H1 (cell line): ENCODE measurements around the gene GGA1. TPM values are rescaled to one million over a fixed set of nuclear protein-coding genes. Genes with fewer than 3 reads are reported as not detected.

Experiments used
- CTCF ChIA-PET: fragments of 300-600 bp; sonication (Branson Sonifier 250); formaldehyde crosslinking; loops from one replicate; lab custom pipeline; 2021; ENCODE audit not compliant: partially characterized antibody; lab: Charles Lee
- POLR2A ChIA-PET: fragments of 300-600 bp; sonication (Branson Sonifier 250); formaldehyde crosslinking; loops from one replicate; lab custom pipeline; 2021; ENCODE audit warnings: inconsistent platforms; ENCODE audit not compliant: partially characterized antibody; lab: Charles Lee
- DNase-seq, 2 experiments: peaks; one replicate each; pipeline versions ENCODE4 v3.0.0 to v3.0.0-alpha.2; 2010 to 2022; ENCODE audit warnings: low spot score in 2 of 2, low read depth in 1 of 2, mixed read lengths in 1 of 2
- FAIRE-seq: peaks from 2 replicates; lab custom pipeline; 2011; peaks lifted over from hg19 to GRCh38; lab: Jason Lieb, UNC
- H2AFZ ChIP-seq: 2 replicates; pipeline ENCODE4 v1.8.1; 2012; ENCODE audit warnings: low read length, inconsistent platforms
- H2AK5ac ChIP-seq: 2 replicates; pipeline ENCODE4 v1.6.1; 2013; ENCODE audit warnings: low read depth, low read length
- H2BK120ac ChIP-seq: replicated peaks from 2 replicates; pipeline ENCODE3; 2013; ENCODE audit warnings: low read depth, low read length, inconsistent platforms
- H2BK12ac ChIP-seq: 2 replicates; pipeline ENCODE4 v1.6.1; 2013; ENCODE audit warnings: low read depth, low read length
- H2BK15ac ChIP-seq: 2 replicates; pipeline ENCODE4 v1.6.1; 2013; ENCODE audit warnings: low read length
- H2BK20ac ChIP-seq: 2 replicates; pipeline ENCODE4 v1.6.1; 2013; ENCODE audit warnings: low read length
- H2BK5ac ChIP-seq: 2 replicates; pipeline ENCODE4 v1.6.1; 2013; ENCODE audit warnings: low read depth, low read length
- H3K14ac ChIP-seq: 2 replicates; pipeline ENCODE4 v1.6.1; 2013; ENCODE audit warnings: inconsistent platforms; ENCODE audit not compliant: insufficient read length
- H3K18ac ChIP-seq: 2 replicates; pipeline ENCODE4 v1.6.1; 2013; ENCODE audit warnings: low read length; ENCODE audit errors: extremely low read depth
- H3K23ac ChIP-seq: 2 replicates; pipeline ENCODE4 v1.6.1; 2013; ENCODE audit warnings: inconsistent platforms; ENCODE audit not compliant: insufficient read length
- H3K23me2 ChIP-seq: 2 replicates; pipeline ENCODE4 v1.6.1; 2013; ENCODE audit warnings: low read depth, low read length
- H3K27ac ChIP-seq: 2 replicates; pipeline ENCODE4 v1.6.1; 2011; ENCODE audit warnings: low read depth, low read length, inconsistent platforms
- H3K27me3 ChIP-seq, 4 experiments: replicated peaks in 1 of 4; 1 replicate in 1 of 4; 2 replicates in 3 of 4; pipeline versions ENCODE4 v1.6.1 to v1.8.1; 2011 to 2013; ENCODE audit warnings: low read length in 3 of 4, mild to moderate bottlenecking in 3 of 4, inconsistent platforms in 2 of 4, mixed read lengths in 2 of 4, moderate library complexity in 1 of 4; ENCODE audit not compliant: control insufficient read depth in 3 of 4, insufficient read depth in 3 of 4; ENCODE audit errors: extremely low read depth in 1 of 4
- H3K36me3 ChIP-seq, 4 experiments: 2 replicates each; pipeline versions ENCODE4 v1.6.1 to v1.8.1; 2011 to 2013; ENCODE audit warnings: mild to moderate bottlenecking in 4 of 4, low read length in 3 of 4, moderate library complexity in 2 of 4, control low read depth in 1 of 4, inconsistent platforms in 1 of 4; ENCODE audit not compliant: insufficient read depth in 4 of 4, control insufficient read depth in 2 of 4
- H3K4ac ChIP-seq: replicated peaks from 2 replicates; pipeline ENCODE3; 2013; ENCODE audit warnings: low read length, low read depth, mixed read lengths, inconsistent platforms; ENCODE audit not compliant: insufficient read length
- H3K4me1 ChIP-seq, 4 experiments: replicated peaks in 1 of 4; 1 replicate in 1 of 4; 2 replicates in 3 of 4; pipeline versions ENCODE4 v1.6.1 to v1.8.1; 2011 to 2013; ENCODE audit warnings: low read length in 3 of 4, inconsistent platforms in 2 of 4, mixed read lengths in 1 of 4; ENCODE audit not compliant: insufficient read depth in 4 of 4, control insufficient read depth in 3 of 4
- H3K4me2 ChIP-seq, 2 experiments: 2 replicates each; pipeline versions ENCODE4 v1.6.1 to v1.8.1; 2011 to 2013; ENCODE audit warnings: low read depth in 2 of 2, low read length in 2 of 2, control low read depth in 1 of 2, inconsistent platforms in 1 of 2, mild to moderate bottlenecking in 1 of 2; ENCODE audit not compliant: insufficient read depth in 1 of 2
- H3K4me3 ChIP-seq, 4 experiments: fragments of 200-600, 300-600 bp in 1 of 4; sonication (generic), shearing (Covaris generic), sonication (Bioruptor Twin) in 1 of 4; 2 replicates each; pipeline versions ENCODE4 v1.5.1 to v1.8.1; 2011 to 2016; ENCODE audit warnings: low read length in 4 of 4, low read depth in 3 of 4, control low read depth in 2 of 4, inconsistent platforms in 2 of 4, mild to moderate bottlenecking in 2 of 4, mixed read lengths in 1 of 4, moderate library complexity in 1 of 4; ENCODE audit not compliant: insufficient read depth in 2 of 4; ENCODE audit errors: extremely low read depth in 1 of 4
- H3K56ac ChIP-seq: replicated peaks from 2 replicates; pipeline ENCODE3; 2013; ENCODE audit warnings: low read depth, mild to moderate bottlenecking, mixed read lengths, low read length, inconsistent platforms; ENCODE audit not compliant: insufficient read length
- H3K79me1 ChIP-seq: 2 replicates; pipeline ENCODE4 v1.6.1; 2013; ENCODE audit warnings: low read depth, low read length, control low read depth
- H3K79me2 ChIP-seq, 2 experiments: 2 replicates each; pipeline versions ENCODE4 v1.6.1 to v1.8.1; 2012 to 2013; ENCODE audit warnings: low read length in 2 of 2, mild to moderate bottlenecking in 2 of 2, inconsistent platforms in 1 of 2; ENCODE audit not compliant: insufficient read depth in 2 of 2, control insufficient read depth in 1 of 2
- H3K9ac ChIP-seq, 4 experiments: replicated peaks in 1 of 4; 1 replicate in 1 of 4; 2 replicates in 3 of 4; pipeline versions ENCODE4 v1.6.1 to v1.8.1; 2011 to 2013; ENCODE audit warnings: low read depth in 3 of 4, low read length in 3 of 4, control low read depth in 2 of 4, mild to moderate bottlenecking in 2 of 4, moderate library complexity in 2 of 4, inconsistent platforms in 1 of 4; ENCODE audit errors: extremely low read depth in 1 of 4
- H3K9me3 ChIP-seq, 2 experiments: 2 replicates each; pipeline versions ENCODE4 v1.6.1 to v1.8.1; 2012 to 2013; ENCODE audit warnings: mild to moderate bottlenecking in 2 of 2, moderate library complexity in 2 of 2, control low read depth in 1 of 2, inconsistent platforms in 1 of 2, low read depth in 1 of 2, low read length in 1 of 2, mixed read lengths in 1 of 2; ENCODE audit not compliant: insufficient read depth in 2 of 2
- H4K20me1 ChIP-seq, 2 experiments: replicated peaks in 1 of 2; 2 replicates each; pipeline versions ENCODE3 to v1.8.1; 2011 to 2013; ENCODE audit warnings: inconsistent platforms in 2 of 2, low read length in 2 of 2, mild to moderate bottlenecking in 1 of 2; ENCODE audit not compliant: insufficient read depth in 2 of 2, control insufficient read depth in 1 of 2
- H4K5ac ChIP-seq: 2 replicates; pipeline ENCODE4 v1.6.1; 2013; ENCODE audit warnings: low read length, low read depth, mixed read lengths, inconsistent platforms; ENCODE audit not compliant: insufficient read length
- H4K8ac ChIP-seq: 2 replicates; pipeline ENCODE4 v1.8.0; 2013; ENCODE audit warnings: mild to moderate bottlenecking, moderate library complexity, low read length, inconsistent platforms; ENCODE audit not compliant: insufficient read depth; ENCODE audit errors: extremely low read depth
- H4K91ac ChIP-seq: replicated peaks from 2 replicates; pipeline ENCODE3; 2013; ENCODE audit warnings: low read length, mixed read lengths, inconsistent platforms; ENCODE audit not compliant: insufficient read length
- BCL11A ChIP-seq, 2 experiments: IDR thresholded peaks; one replicate each; pipeline ENCODE4 v1.6.1; 2011; ENCODE audit warnings: low read depth in 2 of 2, low read length in 2 of 2, mild to moderate bottlenecking in 2 of 2
- CHD2 ChIP-seq: IDR thresholded peaks from 2 replicates; pipeline ENCODE4 v1.6.1; 2012; ENCODE audit warnings: low read length, improper control_type of control experiment
- POLR2AphosphoS5 ChIP-seq: IDR thresholded peaks from 2 replicates; pipeline ENCODE4 v1.6.1; 2011; ENCODE audit warnings: low read depth, low read length
- RXRA ChIP-seq: IDR thresholded peaks from 2 replicates; pipeline ENCODE4 v1.6.1; 2011; ENCODE audit warnings: low read depth, mild to moderate bottlenecking, low read length, moderate library complexity; ENCODE audit not compliant: insufficient read depth
- TEAD4 ChIP-seq: IDR thresholded peaks from 2 replicates; pipeline ENCODE4 v1.6.1; 2012; ENCODE audit warnings: low read depth, low read length, inconsistent platforms, mixed read lengths
- WGBS, 2 experiments: shearing (Covaris generic) in 1 of 2; methylation state at CpG; one replicate each; pipeline versions ENCODE4 v1.1.6 to v1.1.7; 2013 to 2015; ENCODE audit warnings: low lambda C conversion rate in 2 of 2, mixed read lengths in 2 of 2, inconsistent platforms in 1 of 2, low coverage in 1 of 2, missing lambda C conversion rate in 1 of 2; ENCODE audit not compliant: insufficient replicate concordance in 2 of 2, insufficient coverage in 1 of 2, insufficient read length in 1 of 2; ENCODE audit errors: extremely low coverage in 1 of 2, missing lambda C conversion rate in 1 of 2; 5-methylcytosine and 5-hydroxymethylcytosine counted together
- polyA plus RNA-seq, 7 experiments: library from polyadenylated mRNA; depleted of rRNA in 3 of 7; stranded (reverse) in 5 of 7; unstranded in 2 of 7; fragments of >200 nt in 5 of 7; fragments of 200-250 nt in 2 of 7; gene quantifications; 1 replicate in 5 of 7; 2 replicates in 1 of 7; 4 replicates in 1 of 7; pipeline versions ENCODE4 v1.2.1 to v1.2.3, GENCODE V29; 2011 to 2013; ENCODE audit warnings: missing spikeins in 2 of 7, mixed read lengths in 2 of 7
- total RNA-seq: library from RNA; stranded (reverse); fragmentation: NEBNext Ultra II Directional; extraction: Animal tissue kit (Norgen Biotek cat#: 25700); gene quantifications from 2 replicates; pipeline ENCODE4 v1.2.1, GENCODE V29; 2021
- TF ChIP-seq, protein P1 (sequence below), 3 experiments: IDR thresholded peaks; 1 replicate in 2 of 3; 2 replicates in 1 of 3; pipeline versions ENCODE4 v1.5.1 to v1.6.1; 2011; ENCODE audit warnings: low read length in 3 of 3, mild to moderate bottlenecking in 3 of 3, inconsistent platforms in 2 of 3, low read depth in 1 of 3, moderate library complexity in 1 of 3; ENCODE audit not compliant: insufficient read depth in 1 of 3; ENCODE audit errors: control extremely low read depth in 1 of 3

The GGA1 gene
- total and polyA plus RNA-seq, 2 of the 8 experiments (the other 6 are each of a cell fraction or from before 2014, with no cell fraction given), result 49.3 to 57.2 TPM

- Histone ChIP-seq H4K5ac (no peak overlapping the region), H4K20me1 (peaks cover 0 to 2% of the 10 kb centered on the region in 2 experiments), H3K4me1 (peaks cover 0 to 3% (median 0%) of the 10 kb centered on the region in 4 experiments; a peak in 3 of 7 replicates), H2BK120ac (no peak overlapping the region), H2BK20ac (no peak overlapping the region), H2BK5ac (no peak overlapping the region), H3K14ac (no peak overlapping the region), H3K27me3 (no peaks in the 10 kb centered on the region), H2AFZ (no peak overlapping the region), H3K27ac (no peak overlapping the region), H3K36me3 (peaks cover 3 to 13% (median 9%) of the 10 kb centered on the region in 4 experiments; a peak in 5 of 8 replicates), H3K23ac (no peak overlapping the region), H2BK15ac (no peak overlapping the region), H2AK5ac (no peak overlapping the region), H2BK12ac (no peak overlapping the region), H3K9ac (no peak overlapping the region), H3K79me2 (no peaks in the 10 kb centered on the region), H3K4me2 (no peak overlapping the region), H3K4ac (no peak overlapping the region), H3K79me1 (0 out of 2 replicates have a peak, but pooled peaks cover 2% of the 10 kb centered on the region), H3K56ac (no peak overlapping the region), H3K23me2 (no peaks in the 10 kb centered on the region), H3K4me3 (no peak overlapping the region), H4K91ac (no peak overlapping the region), H3K9me3 (no peaks in the 10 kb centered on the region), H4K8ac (no peak overlapping the region; the same call in 1 of the 2 replicates), H3K18ac (no peak overlapping the region)
- DNase-seq, result no peak
- no peak for TF ChIP-seq BCL11A (IDR thresholded peaks at IDR 0.05; ENCODE audit: low read depth in 2 of 2, low read length in 2 of 2)
- TF ChIP-seq, protein P1, sequence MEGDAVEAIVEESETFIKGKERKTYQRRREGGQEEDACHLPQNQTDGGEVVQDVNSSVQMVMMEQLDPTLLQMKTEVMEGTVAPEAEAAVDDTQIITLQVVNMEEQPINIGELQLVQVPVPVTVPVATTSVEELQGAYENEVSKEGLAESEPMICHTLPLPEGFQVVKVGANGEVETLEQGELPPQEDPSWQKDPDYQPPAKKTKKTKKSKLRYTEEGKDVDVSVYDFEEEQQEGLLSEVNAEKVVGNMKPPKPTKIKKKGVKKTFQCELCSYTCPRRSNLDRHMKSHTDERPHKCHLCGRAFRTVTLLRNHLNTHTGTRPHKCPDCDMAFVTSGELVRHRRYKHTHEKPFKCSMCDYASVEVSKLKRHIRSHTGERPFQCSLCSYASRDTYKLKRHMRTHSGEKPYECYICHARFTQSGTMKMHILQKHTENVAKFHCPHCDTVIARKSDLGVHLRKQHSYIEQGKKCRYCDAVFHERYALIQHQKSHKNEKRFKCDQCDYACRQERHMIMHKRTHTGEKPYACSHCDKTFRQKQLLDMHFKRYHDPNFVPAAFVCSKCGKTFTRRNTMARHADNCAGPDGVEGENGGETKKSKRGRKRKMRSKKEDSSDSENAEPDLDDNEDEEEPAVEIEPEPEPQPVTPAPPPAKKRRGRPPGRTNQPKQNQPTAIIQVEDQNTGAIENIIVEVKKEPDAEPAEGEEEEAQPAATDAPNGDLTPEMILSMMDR (IDR thresholded peaks at IDR 0.05; ENCODE audit: control extremely low read depth in 1 of 3, insufficient read depth in 1 of 3, low read depth in 1 of 3, low read length in 3 of 3), result no peak
- TF ChIP-seq CHD2, result no peak
- TF ChIP-seq RXRA, result no peak
- TF ChIP-seq TEAD4, result no peak
- no peak for TF ChIP-seq POLR2AphosphoS5
- FAIRE-seq, result no peak
- WGBS, 2 experiments, result 90% methylated on average over 5 of the region's 7 CpGs; no CpG with 5 or more reads in 1 of the 2 experiments
- ChIA-PET POLR2A (interaction anchor here (1.3 to 7.6 kb wide), 5 partner anchors 10 to 123 kb away, joined by 3 to 63 read pairs (median 6); partner anchors contain the start of gene GGA1), CTCF (interaction anchor here (0.8 to 11.1 kb wide), 11 partner anchors 9 to 193 kb away, joined by 3 to 140 read pairs (median 5); partner anchors contain the start of genes PDXP and SH3BP1)
These were observed 16.2 kb downstream of the GGA1 start for GRCh38 chr22:37624876-37625275.
